SK-N-SH (cell line): ENCODE results near the gene HRH1. TPM values are rescaled to one million over a fixed set of nuclear protein-coding genes. Genes with fewer than 3 reads are reported as not detected.

Experiments
- CTCF ChIA-PET: fragments of 300-600, 350-600 bp; formaldehyde crosslinking; extraction: SDS; loops from one replicate; lab custom pipeline; 2021; lab: Yijun Ruan, JAX
- POLR2A ChIA-PET: fragments of 350-600 bp; sonication (Branson Sonifier 250); formaldehyde crosslinking; extraction: SDS; loops from one replicate; lab custom pipeline; 2020; ENCODE audit warnings: antibody characterized with exemption, inconsistent platforms; lab: Yijun Ruan, JAX
- DNase-seq: peaks from one replicate; pipeline ENCODE4 v3.0.0; 2012
- H2AFZ ChIP-seq: fragments of 200-600 bp; sonication (generic); 2 replicates; pipeline ENCODE4 v1.8.1; 2016; ENCODE audit warnings: antibody characterized with exemption, mild to moderate bottlenecking, low read depth
- H3F3A ChIP-seq: fragments of 200-600 bp; sonication (generic); replicated peaks from 2 replicates; pipeline ENCODE3; 2016; ENCODE audit warnings: antibody characterized with exemption, mild to moderate bottlenecking; ENCODE audit not compliant: insufficient read depth
- H3K27ac ChIP-seq, 2 experiments: fragments of 200-500 bp in 1 of 2; fragments of 200-600 bp in 1 of 2; sonication (Bioruptor generic) in 1 of 2; sonication (generic), shearing (Covaris generic) in 1 of 2; 2 replicates each; pipeline versions ENCODE4 v1.5.1 to v1.6.1; 2014 to 2016; ENCODE audit warnings: low read depth in 2 of 2, inconsistent platforms in 1 of 2, low read length in 1 of 2, mild to moderate bottlenecking in 1 of 2, mixed read lengths in 1 of 2
- H3K27me3 ChIP-seq: fragments of 200-600 bp; sonication (generic), shearing (Covaris generic); 2 replicates; pipeline ENCODE4 v1.6.1; 2016; ENCODE audit warnings: mixed run types; ENCODE audit not compliant: insufficient read depth
- H3K36me3 ChIP-seq, 2 experiments: fragments of 200-500 bp in 1 of 2; fragments of 200-600 bp in 1 of 2; sonication (Bioruptor generic) in 1 of 2; sonication (generic) in 1 of 2; replicated peaks in 1 of 2; 2 replicates each; pipeline versions ENCODE3 to v1.5.1; 2014 to 2016; ENCODE audit warnings: low read length in 1 of 2, mild to moderate bottlenecking in 1 of 2; ENCODE audit not compliant: insufficient read depth in 2 of 2, control insufficient read depth in 1 of 2
- H3K4me1 ChIP-seq, 2 experiments: fragments of 200-500 bp in 1 of 2; fragments of 200-600 bp in 1 of 2; sonication (Bioruptor generic) in 1 of 2; sonication (generic), shearing (Covaris generic) in 1 of 2; 2 replicates each; pipeline versions ENCODE4 v1.5.1 to v1.6.1; 2014 to 2016; ENCODE audit warnings: low read depth in 1 of 2, low read length in 1 of 2, mixed run types in 1 of 2; ENCODE audit not compliant: insufficient read depth in 2 of 2, control insufficient read depth in 1 of 2
- H3K4me2 ChIP-seq: fragments of 200-600 bp; sonication (generic), shearing (Covaris generic); 2 replicates; pipeline ENCODE4 v1.6.1; 2017; ENCODE audit warnings: mixed run types
- H3K4me3 ChIP-seq, 2 experiments: fragments of 200-500 bp in 1 of 2; fragments of 200-600 bp in 1 of 2; sonication (Bioruptor generic) in 1 of 2; sonication (generic), shearing (Covaris generic) in 1 of 2; 2 replicates each; pipeline versions ENCODE4 v1.5.1 to v1.8.1; 2014 to 2016; ENCODE audit warnings: low read depth in 2 of 2, inconsistent platforms in 1 of 2, low read length in 1 of 2, mild to moderate bottlenecking in 1 of 2, mixed read lengths in 1 of 2, moderate library complexity in 1 of 2
- H3K79me2 ChIP-seq: fragments of 200-600 bp; sonication (generic); 2 replicates; pipeline ENCODE4 v1.8.1; 2017; ENCODE audit warnings: mild to moderate bottlenecking; ENCODE audit not compliant: insufficient read depth
- H3K9ac ChIP-seq: fragments of 200-600 bp; sonication (generic); 2 replicates; pipeline ENCODE4 v1.6.1; 2017; ENCODE audit warnings: mixed run types
- H3K9me2 ChIP-seq: fragments of 200-600 bp; sonication (generic); 2 replicates; pipeline ENCODE4 v1.6.1; 2017; ENCODE audit warnings: mixed run types
- H3K9me3 ChIP-seq: fragments of 200-600 bp; sonication (generic); 2 replicates; pipeline ENCODE4 v1.6.1; 2017; ENCODE audit warnings: mixed run types, mild to moderate bottlenecking, moderate library complexity
- H4K20me1 ChIP-seq: fragments of 200-600 bp; sonication (generic); 2 replicates; pipeline ENCODE4 v1.6.1; 2017; ENCODE audit warnings: mild to moderate bottlenecking, mixed run types; ENCODE audit not compliant: insufficient read depth
- CHD2 ChIP-seq: fragments of 150-350 bp; IDR thresholded peaks from 2 replicates; pipeline ENCODE4 v1.6.1; 2018; ENCODE audit warnings: low read length; ENCODE audit not compliant: partially characterized antibody
- EP300 ChIP-seq, 2 experiments: IDR thresholded peaks; 2 replicates each; pipeline versions ENCODE4 v1.4.0 to v1.6.1; 2012; ENCODE audit warnings: borderline replicate concordance in 1 of 2, low read depth in 1 of 2, low read length in 1 of 2
- EZH2phosphoT487 ChIP-seq: fragments of 200-600 bp; sonication (generic); IDR thresholded peaks from 2 replicates; pipeline ENCODE4 v1.6.1; 2017; ENCODE audit warnings: low read depth, mixed run types, mild to moderate bottlenecking, antibody characterized with exemption, moderate library complexity, borderline replicate concordance
- FOSL2 ChIP-seq: IDR thresholded peaks from 2 replicates; pipeline ENCODE4 v1.4.0; 2012; ENCODE audit warnings: low read depth, mild to moderate bottlenecking, moderate library complexity, borderline replicate concordance
- FOXM1 ChIP-seq: IDR thresholded peaks from 2 replicates; pipeline ENCODE4 v1.4.0; 2012; ENCODE audit warnings: low read depth, mild to moderate bottlenecking
- GABPA ChIP-seq: IDR thresholded peaks from 2 replicates; pipeline ENCODE4 v1.4.0; 2012; ENCODE audit warnings: low read depth, mild to moderate bottlenecking
- JUND ChIP-seq: IDR thresholded peaks from 2 replicates; pipeline ENCODE4 v1.4.0; 2012
- MAX ChIP-seq: IDR thresholded peaks from 2 replicates; pipeline ENCODE4 v1.4.0; 2012; ENCODE audit warnings: low read depth
- MEF2A ChIP-seq: IDR thresholded peaks from 2 replicates; pipeline ENCODE4 v1.4.0; 2012; ENCODE audit warnings: low read depth, borderline replicate concordance
- MXI1 ChIP-seq: IDR thresholded peaks from 2 replicates; pipeline ENCODE4 v1.6.1; 2012; ENCODE audit warnings: mild to moderate bottlenecking, low read depth, low read length, improper control_type of control experiment
- PBX3 ChIP-seq: IDR thresholded peaks from 2 replicates; pipeline ENCODE4; 2012
- POLR2AphosphoS5 ChIP-seq: IDR thresholded peaks from 2 replicates; pipeline ENCODE4 v1.6.1; 2012; ENCODE audit warnings: low read depth, low read length
- RAD21 ChIP-seq: IDR thresholded peaks from 2 replicates; pipeline ENCODE4 v1.6.1; 2012; ENCODE audit warnings: mild to moderate bottlenecking, low read length
- RXRA ChIP-seq: IDR thresholded peaks from 2 replicates; pipeline ENCODE4 v1.4.0; 2012; ENCODE audit warnings: low read depth, mild to moderate bottlenecking, borderline replicate concordance
- SMC3 ChIP-seq: IDR thresholded peaks from 2 replicates; pipeline ENCODE4 v1.6.1; 2012; ENCODE audit warnings: low read depth, low read length, improper control_type of control experiment
- TAF1 ChIP-seq: IDR thresholded peaks from 2 replicates; pipeline ENCODE4 v1.6.1; 2012; ENCODE audit warnings: low read depth, mild to moderate bottlenecking, low read length, moderate library complexity, borderline replicate concordance
- TCF12 ChIP-seq: IDR thresholded peaks from 2 replicates; pipeline ENCODE4 v1.4.0; 2012
- TEAD4 ChIP-seq: IDR thresholded peaks from 2 replicates; pipeline ENCODE4 v1.4.0; 2012; ENCODE audit warnings: mild to moderate bottlenecking, borderline replicate concordance; ENCODE audit not compliant: insufficient read depth
- YY1 ChIP-seq: IDR thresholded peaks from 2 replicates; pipeline ENCODE4 v1.4.0; 2012; ENCODE audit warnings: low read depth, mild to moderate bottlenecking
- WGBS: methylation state at CpG from one replicate; pipeline ENCODE4 v1.1.6; 2017; ENCODE audit warnings: low lambda C conversion rate; 5-methylcytosine and 5-hydroxymethylcytosine counted together
- polyA plus RNA-seq, 3 experiments: library from polyadenylated mRNA; depleted of rRNA; stranded (reverse); fragments of >200 nt; gene quantifications; 2 replicates each; pipeline ENCODE4 v1.2.3, GENCODE V29; 2012
- TF ChIP-seq, protein P1 (sequence below): fragments of 150-350 bp; IDR thresholded peaks from 2 replicates; pipeline ENCODE4 v1.6.1; 2017; ENCODE audit warnings: antibody characterized with exemption, low read length, low read depth, borderline replicate concordance
- TF ChIP-seq, protein P2 (sequence below): IDR thresholded peaks from 2 replicates; pipeline ENCODE4 v1.6.1; 2012; ENCODE audit warnings: mild to moderate bottlenecking, low read depth, low read length, moderate library complexity
- TF ChIP-seq, protein P3 (sequence below): fragments of 150-350 bp; IDR thresholded peaks from 2 replicates; pipeline ENCODE4 v1.6.1; 2016; ENCODE audit warnings: mild to moderate bottlenecking, low read depth, low read length
- TF ChIP-seq, protein P4 (sequence below): IDR thresholded peaks from 2 replicates; pipeline ENCODE4 v1.4.0; 2012; ENCODE audit warnings: low read depth, borderline replicate concordance

HRH1 gene
- polyA plus RNA-seq, 1 of the 3 experiments (the other 2 are of a cell fraction): 6.2 TPM

- peaks cover 0 to 7% of the 10 kb centered on the region in 2 experiments; a peak in 3 of 4 replicates for H3K4me1 ChIP-seq
- peaks cover 18% of the 10 kb centered on the region for H3F3A ChIP-seq
- no peaks in the 10 kb centered on the region; the same call in 1 of the 2 replicates for H3K79me2 ChIP-seq
- TF ChIP-seq, protein P1, sequence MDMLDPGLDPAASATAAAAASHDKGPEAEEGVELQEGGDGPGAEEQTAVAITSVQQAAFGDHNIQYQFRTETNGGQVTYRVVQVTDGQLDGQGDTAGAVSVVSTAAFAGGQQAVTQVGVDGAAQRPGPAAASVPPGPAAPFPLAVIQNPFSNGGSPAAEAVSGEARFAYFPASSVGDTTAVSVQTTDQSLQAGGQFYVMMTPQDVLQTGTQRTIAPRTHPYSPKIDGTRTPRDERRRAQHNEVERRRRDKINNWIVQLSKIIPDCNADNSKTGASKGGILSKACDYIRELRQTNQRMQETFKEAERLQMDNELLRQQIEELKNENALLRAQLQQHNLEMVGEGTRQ: no peak
- TF ChIP-seq EZH2phosphoT487: no peak
- no peak for TF ChIP-seq CHD2
- TF ChIP-seq TEAD4: no peak
- TF ChIP-seq SMC3: no peak
- TF ChIP-seq, protein P2, sequence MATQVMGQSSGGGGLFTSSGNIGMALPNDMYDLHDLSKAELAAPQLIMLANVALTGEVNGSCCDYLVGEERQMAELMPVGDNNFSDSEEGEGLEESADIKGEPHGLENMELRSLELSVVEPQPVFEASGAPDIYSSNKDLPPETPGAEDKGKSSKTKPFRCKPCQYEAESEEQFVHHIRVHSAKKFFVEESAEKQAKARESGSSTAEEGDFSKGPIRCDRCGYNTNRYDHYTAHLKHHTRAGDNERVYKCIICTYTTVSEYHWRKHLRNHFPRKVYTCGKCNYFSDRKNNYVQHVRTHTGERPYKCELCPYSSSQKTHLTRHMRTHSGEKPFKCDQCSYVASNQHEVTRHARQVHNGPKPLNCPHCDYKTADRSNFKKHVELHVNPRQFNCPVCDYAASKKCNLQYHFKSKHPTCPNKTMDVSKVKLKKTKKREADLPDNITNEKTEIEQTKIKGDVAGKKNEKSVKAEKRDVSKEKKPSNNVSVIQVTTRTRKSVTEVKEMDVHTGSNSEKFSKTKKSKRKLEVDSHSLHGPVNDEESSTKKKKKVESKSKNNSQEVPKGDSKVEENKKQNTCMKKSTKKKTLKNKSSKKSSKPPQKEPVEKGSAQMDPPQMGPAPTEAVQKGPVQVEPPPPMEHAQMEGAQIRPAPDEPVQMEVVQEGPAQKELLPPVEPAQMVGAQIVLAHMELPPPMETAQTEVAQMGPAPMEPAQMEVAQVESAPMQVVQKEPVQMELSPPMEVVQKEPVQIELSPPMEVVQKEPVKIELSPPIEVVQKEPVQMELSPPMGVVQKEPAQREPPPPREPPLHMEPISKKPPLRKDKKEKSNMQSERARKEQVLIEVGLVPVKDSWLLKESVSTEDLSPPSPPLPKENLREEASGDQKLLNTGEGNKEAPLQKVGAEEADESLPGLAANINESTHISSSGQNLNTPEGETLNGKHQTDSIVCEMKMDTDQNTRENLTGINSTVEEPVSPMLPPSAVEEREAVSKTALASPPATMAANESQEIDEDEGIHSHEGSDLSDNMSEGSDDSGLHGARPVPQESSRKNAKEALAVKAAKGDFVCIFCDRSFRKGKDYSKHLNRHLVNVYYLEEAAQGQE: no peak
- no peak for TF ChIP-seq MEF2A
- no peak for TF ChIP-seq EP300 (IDR thresholded peaks at IDR 0.05; ENCODE audit: borderline replicate concordance in 1 of 2, low read depth in 1 of 2, low read length in 1 of 2)
- TF ChIP-seq FOSL2: no peak
- no peak for TF ChIP-seq MXI1
- TF ChIP-seq TAF1: peak; percentile 2; the same call in 1 of the 2 replicates
- no peak for TF ChIP-seq GABPA
- TF ChIP-seq TCF12: no peak
- TF ChIP-seq RXRA: no peak
- no peak for TF ChIP-seq RAD21
- TF ChIP-seq, protein P3, sequence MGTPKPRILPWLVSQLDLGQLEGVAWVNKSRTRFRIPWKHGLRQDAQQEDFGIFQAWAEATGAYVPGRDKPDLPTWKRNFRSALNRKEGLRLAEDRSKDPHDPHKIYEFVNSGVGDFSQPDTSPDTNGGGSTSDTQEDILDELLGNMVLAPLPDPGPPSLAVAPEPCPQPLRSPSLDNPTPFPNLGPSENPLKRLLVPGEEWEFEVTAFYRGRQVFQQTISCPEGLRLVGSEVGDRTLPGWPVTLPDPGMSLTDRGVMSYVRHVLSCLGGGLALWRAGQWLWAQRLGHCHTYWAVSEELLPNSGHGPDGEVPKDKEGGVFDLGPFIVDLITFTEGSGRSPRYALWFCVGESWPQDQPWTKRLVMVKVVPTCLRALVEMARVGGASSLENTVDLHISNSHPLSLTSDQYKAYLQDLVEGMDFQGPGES: no peak
- no peak for TF ChIP-seq JUND
- TF ChIP-seq PBX3: peak; percentile 40; the same call in 1 of the 2 replicates
- no peak for TF ChIP-seq YY1
- TF ChIP-seq, protein P4, sequence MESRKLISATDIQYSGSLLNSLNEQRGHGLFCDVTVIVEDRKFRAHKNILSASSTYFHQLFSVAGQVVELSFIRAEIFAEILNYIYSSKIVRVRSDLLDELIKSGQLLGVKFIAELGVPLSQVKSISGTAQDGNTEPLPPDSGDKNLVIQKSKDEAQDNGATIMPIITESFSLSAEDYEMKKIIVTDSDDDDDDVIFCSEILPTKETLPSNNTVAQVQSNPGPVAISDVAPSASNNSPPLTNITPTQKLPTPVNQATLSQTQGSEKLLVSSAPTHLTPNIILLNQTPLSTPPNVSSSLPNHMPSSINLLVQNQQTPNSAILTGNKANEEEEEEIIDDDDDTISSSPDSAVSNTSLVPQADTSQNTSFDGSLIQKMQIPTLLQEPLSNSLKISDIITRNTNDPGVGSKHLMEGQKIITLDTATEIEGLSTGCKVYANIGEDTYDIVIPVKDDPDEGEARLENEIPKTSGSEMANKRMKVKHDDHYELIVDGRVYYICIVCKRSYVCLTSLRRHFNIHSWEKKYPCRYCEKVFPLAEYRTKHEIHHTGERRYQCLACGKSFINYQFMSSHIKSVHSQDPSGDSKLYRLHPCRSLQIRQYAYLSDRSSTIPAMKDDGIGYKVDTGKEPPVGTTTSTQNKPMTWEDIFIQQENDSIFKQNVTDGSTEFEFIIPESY: no peak
- no peak for TF ChIP-seq FOXM1
- no peak for TF ChIP-seq MAX
- TF ChIP-seq POLR2AphosphoS5: 0 out of 2 replicates have a peak, but pooled peaks have one; percentile 14
- TF ChIP-seq, all 33 proteins: peak for 3
- Histone ChIP-seq H3K27me3 (no peaks in the 10 kb centered on the region), H2AFZ (no peak overlapping the region; the same call in 1 of the 2 replicates), H3K4me3 (peak overlapping the region; percentile 52 to 56), H3K9ac (peak overlapping the region; percentile 87; the same call in 1 of the 2 replicates), H4K20me1 (no peaks in the 10 kb centered on the region), H3K9me2 (no peaks in the 10 kb centered on the region), H3K9me3 (no peaks in the 10 kb centered on the region), H3K36me3 (no peaks in the 10 kb centered on the region), H3K27ac (peak overlapping the region; percentile 17 to 100; a peak in 3 of 4 replicates), H3K4me2 (peak overlapping the region; percentile 72)
- CTCF ChIA-PET: interaction anchor here (0.7 to 1.4 kb wide), 2 partner anchors 99 to 1337 kb away, joined by 4 read pairs; no protein-coding TSS in a partner anchor
- POLR2A ChIA-PET: no interaction called here
- WGBS: 32% methylated on average over 6 of the region's 6 CpGs
- DNase-seq: no peak
Measured at GRCh38 chr3:11137627-11137959, 16.7 kb upstream of the HRH1 start.
